ENCODE data around the gene SET.

The SET gene

GRCh38 chr9:128732576-128732975, 43.6 kb downstream of the SET start:
- no peak for DNase-seq

- DNase-seq = no peak
These were observed 44.2 kb downstream of the SET start for GRCh38 chr9:128733256-128733655.

GRCh38 chr9:128735373-128735772, 46.4 kb downstream of the SET start:
- DNase-seq = no peak

GRCh38 chr9:128742401-128742800, 53.4 kb downstream of the SET start:
- DNase-seq = no peak

- DNase-seq = no peak
These were observed 54.4 kb downstream of the SET start for GRCh38 chr9:128743421-128743820.
